Parathyroid adenoma (tissue), 2 donors: ENCODE measurements around the gene LEKR1.
A peak's percentile ranks its signal among the peaks of the same experiment; 100 is the strongest.

Experiments used
- H2AFZ ChIP-seq: fragments of 300-600 bp; sonication (generic); one replicate; pipeline ENCODE4 v1.7.0; 2017; ENCODE audit warnings: antibody characterized with exemption, mild to moderate bottlenecking
- H3K27ac ChIP-seq: fragments of 300-600 bp; sonication (generic); one replicate; pipeline ENCODE4 v1.7.0; 2017
- H3K27me3 ChIP-seq: fragments of 300-600 bp; sonication (generic); one replicate; pipeline ENCODE4 v1.7.0; 2017; ENCODE audit warnings: low read length; ENCODE audit not compliant: control insufficient read depth, insufficient read depth
- H3K36me3 ChIP-seq: fragments of 300-600 bp; sonication (generic); one replicate; pipeline ENCODE4 v1.7.0; 2017; ENCODE audit warnings: low read length; ENCODE audit not compliant: control insufficient read depth, insufficient read depth
- H3K4me1 ChIP-seq: fragments of 300-600 bp; sonication (generic); one replicate; pipeline ENCODE4 v1.7.0; 2017; ENCODE audit warnings: control low read depth
- H3K4me2 ChIP-seq: fragments of 300-600 bp; sonication (generic); one replicate; pipeline ENCODE4 v1.7.0; 2017; ENCODE audit warnings: low read length
- H3K4me3 ChIP-seq: fragments of 300-600 bp; sonication (generic); one replicate; pipeline ENCODE4 v1.7.0; 2017; ENCODE audit warnings: low read depth, low read length
- H3K79me2 ChIP-seq: fragments of 300-600 bp; sonication (generic); one replicate; pipeline ENCODE4 v1.7.0; 2017; ENCODE audit warnings: control low read depth
- H3K9ac ChIP-seq: fragments of 300-600 bp; sonication (generic); one replicate; pipeline ENCODE4 v1.7.0; 2017; ENCODE audit warnings: mild to moderate bottlenecking
- H3K9me3 ChIP-seq: fragments of 300-600 bp; sonication (generic); one replicate; pipeline ENCODE4 v1.7.0; 2017; ENCODE audit warnings: low read length; ENCODE audit not compliant: control insufficient read depth
- CTCF ChIP-seq: fragments of 300-600 bp; sonication (generic); IDR thresholded peaks from one replicate; pipeline ENCODE4 v1.7.0; 2017; ENCODE audit warnings: antibody characterized with exemption, mild to moderate bottlenecking
- donor health status: primary hyperparathyroidism.

The LEKR1 gene

GRCh38 chr3:157071744-157072525 lies 245.8 kb downstream of the LEKR1 start:
- H2AFZ ChIP-seq, result peak overlapping the region; percentile 48
- no peaks in the 10 kb centered on the region for H3K9me3 ChIP-seq
- no peak overlapping the region for H3K4me3 ChIP-seq
- no peak overlapping the region for H3K9ac ChIP-seq
- TF ChIP-seq CTCF, result peak; percentile 36
- H3K4me1 ChIP-seq, result peaks cover 88% of the 10 kb centered on the region
- no peaks in the 10 kb centered on the region for H3K27me3 ChIP-seq
- no peak overlapping the region for H3K4me2 ChIP-seq
- peak overlapping the region; percentile 99 for H3K27ac ChIP-seq
- H3K36me3 ChIP-seq, result no peaks in the 10 kb centered on the region
- H3K79me2 ChIP-seq, result no peaks in the 10 kb centered on the region

GRCh38 chr3:157073810-157074209 lies 247.7 kb downstream of the LEKR1 start:
- Histone ChIP-seq H3K4me3 (peak overlapping the region; percentile 39), H2AFZ (peak overlapping the region; percentile 51), H3K9ac (no peak overlapping the region), H3K27ac (peak overlapping the region; percentile 99), H3K36me3 (no peaks in the 10 kb centered on the region), H3K4me1 (peaks cover 86% of the 10 kb centered on the region), H3K79me2 (no peaks in the 10 kb centered on the region), H3K4me2 (peak overlapping the region; percentile 63), H3K27me3 (no peaks in the 10 kb centered on the region), H3K9me3 (no peaks in the 10 kb centered on the region)
- TF ChIP-seq CTCF, result peak; percentile 58

- H3K27ac ChIP-seq, result peak overlapping the region; percentile 99
- peak overlapping the region; percentile 47 for H3K4me2 ChIP-seq
- no peaks in the 10 kb centered on the region for H3K27me3 ChIP-seq
- H3K79me2 ChIP-seq, result no peaks in the 10 kb centered on the region
- no peaks in the 10 kb centered on the region for H3K36me3 ChIP-seq
- H2AFZ ChIP-seq, result peak overlapping the region; percentile 31
- H3K9me3 ChIP-seq, result no peaks in the 10 kb centered on the region
- no peak for TF ChIP-seq CTCF
- H3K9ac ChIP-seq, result no peak overlapping the region
- H3K4me3 ChIP-seq, result peak overlapping the region; percentile 39
- peaks cover 83% of the 10 kb centered on the region for H3K4me1 ChIP-seq
Observed at GRCh38 chr3:157074490-157074889, 248.3 kb downstream of the LEKR1 start.

GRCh38 chr3:157074981-157075380 lies 248.8 kb downstream of the LEKR1 start:
- H3K27ac ChIP-seq, result peak overlapping the region; percentile 99
- H3K9ac ChIP-seq, result no peak overlapping the region
- peaks cover 3% of the 10 kb centered on the region for H3K79me2 ChIP-seq
- no peak for TF ChIP-seq CTCF
- no peaks in the 10 kb centered on the region for H3K9me3 ChIP-seq
- H3K36me3 ChIP-seq, result no peaks in the 10 kb centered on the region
- peak overlapping the region; percentile 31 for H2AFZ ChIP-seq
- H3K4me1 ChIP-seq, result peaks cover 83% of the 10 kb centered on the region
- H3K4me3 ChIP-seq, result no peak overlapping the region
- H3K27me3 ChIP-seq, result no peaks in the 10 kb centered on the region
- no peak overlapping the region for H3K4me2 ChIP-seq
